Transverse colon (tissue), 4 donors: Measurements from ENCODE around the gene ERG28. TPM values are rescaled to one million over a fixed set of nuclear protein-coding genes. Genes with fewer than 3 reads are reported as not detected.

Experiments used
- DNase-seq: peaks from one replicate; pipeline ENCODE4 v3.0.0-alpha.2; 2019
- H3K27ac ChIP-seq, 4 donors: fragments of 200-600 bp; sonication (generic); 2 replicates each; pipeline ENCODE4 v1.5.1; 2016 to 2018; ENCODE audit warnings: inconsistent platforms in 4 of 4
- H3K27me3 ChIP-seq: fragments of 200-600 bp; sonication (generic); 2 replicates; pipeline ENCODE4 v1.5.1; 2017; ENCODE audit warnings: inconsistent platforms
- H3K36me3 ChIP-seq, 4 donors: fragments of 200-600 bp; sonication (generic); 2 replicates each; pipeline ENCODE4 v1.5.1; 2017 to 2019; ENCODE audit warnings: inconsistent platforms in 4 of 4
- H3K4me1 ChIP-seq, 4 donors: fragments of 200-600 bp; sonication (generic); 2 replicates each; pipeline ENCODE4 v1.5.1; 2017 to 2020; ENCODE audit warnings: inconsistent platforms in 4 of 4
- H3K4me3 ChIP-seq, 4 donors: fragments of 200-600 bp; sonication (generic); 1 replicate in 1 of 4; 2 replicates in 3 of 4; pipeline versions ENCODE4 v1.5.1 to v1.6.1; 2017 to 2019; ENCODE audit warnings: inconsistent platforms in 4 of 4
- H3K9me3 ChIP-seq, 2 donors: fragments of 200-600 bp; sonication (generic); 2 replicates each; pipeline ENCODE4 v1.5.1; 2017 to 2019; ENCODE audit warnings: inconsistent platforms in 2 of 2
- EP300 ChIP-seq: sonication (generic); formaldehyde crosslinking; IDR thresholded peaks from one replicate; pipeline ENCODE4 v1.6.1; 2017; ENCODE audit warnings: antibody characterized with exemption, low read depth
- POLR2A ChIP-seq: fragments of 450-650 bp; IDR thresholded peaks from one replicate; pipeline ENCODE4 v1.6.1; 2016; ENCODE audit warnings: antibody characterized with exemption, mild to moderate bottlenecking, moderate library complexity
- POLR2AphosphoS5 ChIP-seq, 3 donors: sonication (generic); formaldehyde crosslinking; IDR thresholded peaks; one replicate each; pipeline ENCODE4 v1.6.1; 2016; ENCODE audit warnings: antibody characterized with exemption in 3 of 3
- WGBS, 2 donors: methylation state at CpG; one replicate each; pipeline ENCODE4 v1.1.5; 2018; ENCODE audit warnings: low coverage in 1 of 2; 5-methylcytosine and 5-hydroxymethylcytosine counted together
- in situ Hi-C, 4 donors: fragments of 200-750 bp; cut with MboI; loops; one replicate each; pipeline versions ENCODE4 v1.15.0 to v1.15.1; 2017; ENCODE audit warnings: low sequenced_read_pairs in 3 of 4, low pct_ligation_motif_present in 1 of 4, low pct_unique_long_range_greater_than_20kb in 1 of 4
- intact Hi-C: fragments of 100-400 bp; cut with DNase I; formaldehyde crosslinking; loops from one replicate; pipeline ENCODE4 v1.15.1; 2023; ENCODE audit warnings: low total_unique reads
- total RNA-seq, 4 donors: library from RNA; depleted of rRNA; stranded (reverse); fragments of >200 nt; gene quantifications; one replicate each; pipeline ENCODE4 v1.1.0, GENCODE V29; 2016
- TF ChIP-seq, protein P1 (sequence below), 5 experiments: fragments of 200-600 bp in 3 of 5; fragments of 450-650 bp in 2 of 5; sonication (generic) in 3 of 5; IDR thresholded peaks; 1 replicate in 2 of 5; 2 replicates in 3 of 5; pipeline ENCODE4 v1.5.1; 2016 to 2017; ENCODE audit warnings: antibody characterized with exemption in 5 of 5, inconsistent platforms in 3 of 5, mild to moderate bottlenecking in 2 of 5, moderate library complexity in 1 of 5

ERG28 gene
- total RNA-seq, 4 donors from 2014 or later, result 0.75 to 9.4 (median 6.2) TPM

DNA sequence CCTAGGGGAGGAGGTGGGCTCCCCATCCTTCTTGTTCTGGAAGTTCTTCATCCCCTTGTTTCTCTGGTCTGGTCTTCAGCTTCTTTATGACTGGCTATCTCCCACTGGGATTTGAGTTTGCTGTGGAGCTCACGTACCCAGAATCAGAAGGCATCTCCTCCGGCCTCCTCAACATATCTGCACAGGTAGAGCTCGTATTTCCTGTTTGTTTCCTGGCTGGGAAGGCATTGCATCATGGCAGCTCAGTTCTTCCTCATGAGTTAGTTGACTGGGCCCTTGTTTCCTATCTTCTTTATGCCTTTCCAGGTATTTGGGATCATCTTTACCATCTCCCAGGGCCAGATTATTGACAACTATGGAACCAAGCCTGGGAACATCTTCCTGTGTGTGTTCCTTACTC is 19.8 kb downstream of the ERG28 start:
- TF ChIP-seq POLR2A (no peak), EP300 (no peak), POLR2AphosphoS5 (IDR thresholded peaks at IDR 0.05) (no peak)
- TF ChIP-seq, protein P1, sequence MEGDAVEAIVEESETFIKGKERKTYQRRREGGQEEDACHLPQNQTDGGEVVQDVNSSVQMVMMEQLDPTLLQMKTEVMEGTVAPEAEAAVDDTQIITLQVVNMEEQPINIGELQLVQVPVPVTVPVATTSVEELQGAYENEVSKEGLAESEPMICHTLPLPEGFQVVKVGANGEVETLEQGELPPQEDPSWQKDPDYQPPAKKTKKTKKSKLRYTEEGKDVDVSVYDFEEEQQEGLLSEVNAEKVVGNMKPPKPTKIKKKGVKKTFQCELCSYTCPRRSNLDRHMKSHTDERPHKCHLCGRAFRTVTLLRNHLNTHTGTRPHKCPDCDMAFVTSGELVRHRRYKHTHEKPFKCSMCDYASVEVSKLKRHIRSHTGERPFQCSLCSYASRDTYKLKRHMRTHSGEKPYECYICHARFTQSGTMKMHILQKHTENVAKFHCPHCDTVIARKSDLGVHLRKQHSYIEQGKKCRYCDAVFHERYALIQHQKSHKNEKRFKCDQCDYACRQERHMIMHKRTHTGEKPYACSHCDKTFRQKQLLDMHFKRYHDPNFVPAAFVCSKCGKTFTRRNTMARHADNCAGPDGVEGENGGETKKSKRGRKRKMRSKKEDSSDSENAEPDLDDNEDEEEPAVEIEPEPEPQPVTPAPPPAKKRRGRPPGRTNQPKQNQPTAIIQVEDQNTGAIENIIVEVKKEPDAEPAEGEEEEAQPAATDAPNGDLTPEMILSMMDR (IDR thresholded peaks at IDR 0.05), result no peak
- H3K9me3 ChIP-seq, result no peaks in the 10 kb centered on the region
- H3K36me3 ChIP-seq, result no peaks in the 10 kb centered on the region
- in situ Hi-C loops (no loop called here), intact Hi-C loops (no loop called here)
- no peak overlapping the region for H3K27ac ChIP-seq
- H3K4me3 ChIP-seq, result no peak overlapping the region
- no peaks in the 10 kb centered on the region for H3K4me1 ChIP-seq
- H3K27me3 ChIP-seq, result no peaks in the 10 kb centered on the region
- no peak for DNase-seq
- 89 to 90% methylated on average over 3 of the region's 3 CpGs for WGBS, 2 donors

DNA sequence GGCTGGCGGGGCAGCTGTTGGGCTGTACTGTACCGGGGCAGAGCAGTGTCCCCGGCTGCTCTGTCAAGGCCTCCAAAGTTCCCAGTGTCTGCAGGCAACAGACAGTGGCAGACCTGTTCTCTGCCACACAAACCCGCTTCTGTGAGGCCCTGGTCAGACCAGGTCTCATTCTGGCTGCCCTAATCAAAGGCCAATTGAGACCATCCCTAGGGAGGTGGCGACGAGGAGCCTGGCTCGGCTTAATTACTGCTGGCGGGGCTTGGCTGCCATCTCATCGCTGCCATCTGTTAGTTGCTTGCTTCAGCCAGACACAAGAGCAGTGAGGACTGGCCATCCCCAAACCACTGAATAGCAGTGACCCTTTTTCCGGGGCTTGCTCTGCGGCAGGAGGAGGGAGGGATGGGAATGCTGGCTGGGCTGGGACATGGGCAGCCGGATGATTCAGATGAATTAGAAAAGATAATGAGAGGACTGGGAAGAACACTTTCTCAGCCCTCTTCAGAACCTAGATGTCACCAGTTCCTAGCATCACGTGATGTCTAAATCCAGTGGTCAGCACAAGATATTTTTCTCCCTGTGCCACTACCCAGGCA is 24.5 kb downstream of the ERG28 start:
- Histone ChIP-seq H3K27me3 (no peaks in the 10 kb centered on the region), H3K4me3 (no peak overlapping the region), H3K36me3 (no peaks in the 10 kb centered on the region), H3K9me3 (no peaks in the 10 kb centered on the region), H3K4me1 (no peaks in the 10 kb centered on the region), H3K27ac (no peak overlapping the region)
- DNase-seq, result no peak
- 79% methylated on average over 13 of the region's 13 CpGs; no CpG with 5 or more reads in 1 of the 2 donors for WGBS, 2 donors
- no peak for TF ChIP-seq POLR2AphosphoS5 (IDR thresholded peaks at IDR 0.05)
- TF ChIP-seq, protein P1 (IDR thresholded peaks at IDR 0.05), result no peak
- intact Hi-C loops (no loop called here), in situ Hi-C loops (no loop called here)

DNA sequence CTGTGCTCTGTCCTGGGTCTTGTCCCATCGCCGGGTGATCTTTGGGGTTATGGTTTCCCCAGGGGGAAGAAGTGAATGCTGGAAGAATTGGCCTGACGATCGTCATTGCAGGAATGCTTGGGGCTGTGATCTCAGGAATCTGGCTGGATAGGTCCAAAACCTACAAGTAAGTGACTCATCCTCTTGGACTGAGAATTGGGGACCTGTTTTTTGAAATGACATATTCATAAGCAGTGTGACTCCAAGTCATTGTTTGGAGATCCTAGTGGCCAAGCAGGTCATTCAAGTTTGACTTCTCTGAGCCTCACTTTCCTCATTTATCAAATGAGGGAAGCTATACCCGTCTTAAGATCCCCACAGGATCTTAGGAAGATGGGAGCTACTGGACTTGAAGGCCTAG is 25.8 kb downstream of the ERG28 start:
- DNase-seq, result no peak
- WGBS, 2 donors, result 83 to 94% methylated on average over 5 of the region's 5 CpGs
- Histone ChIP-seq H3K27me3 (no peaks in the 10 kb centered on the region), H3K4me3 (no peak overlapping the region), H3K4me1 (no peaks in the 10 kb centered on the region), H3K9me3 (no peaks in the 10 kb centered on the region), H3K36me3 (no peaks in the 10 kb centered on the region), H3K27ac (no peak overlapping the region)
- TF ChIP-seq, protein P1 (IDR thresholded peaks at IDR 0.05), result no peak
- no peak for TF ChIP-seq POLR2A
- TF ChIP-seq POLR2AphosphoS5 (IDR thresholded peaks at IDR 0.05), result no peak
- no peak for TF ChIP-seq EP300
- in situ Hi-C loops, result no loop called here
- intact Hi-C loops, result no loop called here

DNA sequence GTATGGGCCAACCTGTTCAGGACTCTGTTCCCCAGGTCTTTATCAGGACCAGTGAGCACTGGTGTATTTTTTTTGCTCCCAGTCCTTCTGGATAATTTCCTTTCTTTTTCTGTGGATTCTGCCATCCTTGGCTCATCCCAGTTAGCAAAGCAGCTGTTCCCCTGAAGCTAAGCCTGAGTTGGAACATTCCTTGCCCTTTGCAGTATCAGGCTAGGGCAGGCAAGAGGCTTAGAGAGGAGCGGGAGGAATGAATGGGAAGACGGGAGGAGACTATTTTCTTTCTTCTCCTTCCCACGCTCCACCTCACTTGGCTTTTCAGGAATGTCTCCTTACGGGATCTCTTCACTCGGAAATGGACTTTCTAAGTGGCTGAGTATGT is 29.2 kb downstream of the ERG28 start:
- H3K9me3 ChIP-seq, result no peaks in the 10 kb centered on the region
- TF ChIP-seq, protein P1 (IDR thresholded peaks at IDR 0.05), result no peak
- TF ChIP-seq POLR2A, result no peak
- no peak overlapping the region for H3K4me3 ChIP-seq
- H3K4me1 ChIP-seq, result peaks cover 0 to 2% (median 0%) of the 10 kb centered on the region in 4 donors
- intact Hi-C loops (no loop called here), in situ Hi-C loops (no loop called here)
- H3K36me3 ChIP-seq, result no peaks in the 10 kb centered on the region
- H3K27ac ChIP-seq, result no peak overlapping the region
- DNase-seq, result no peak
- WGBS, 2 donors, result 78% methylated on average over 5 of the region's 5 CpGs; no CpG with 5 or more reads in 1 of the 2 donors
- H3K27me3 ChIP-seq, result no peaks in the 10 kb centered on the region
